DMS153 treated with DMSO at 0.1 percent for 48 hours (cell line): ENCODE measurements around the gene FARP1.

Source experiments
- DNase-seq: peaks from one replicate; lab custom pipeline; 2025; ENCODE audit not compliant: unreplicated experiment; lab: John Stamatoyannopoulos, UW

Gene FARP1

DNA sequence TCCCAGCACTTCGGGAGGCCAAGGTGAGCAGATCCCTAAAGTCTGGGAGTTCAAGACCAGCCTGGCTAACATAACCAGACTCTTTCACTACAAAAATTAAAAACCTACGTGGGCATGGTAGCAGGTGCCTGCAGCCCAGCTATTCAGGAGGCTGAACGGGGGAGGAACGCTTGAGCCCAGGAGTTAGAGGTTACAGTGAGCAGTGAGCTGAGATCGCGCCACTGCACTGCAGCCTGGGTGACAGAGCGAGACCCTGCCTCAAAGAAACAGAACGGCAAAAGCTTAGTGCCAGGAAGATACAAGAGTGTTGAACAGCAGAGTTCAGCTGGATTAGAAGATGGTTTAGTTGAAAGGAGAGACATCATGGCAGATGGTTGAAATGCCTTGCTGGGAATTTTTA, 58.3 kb downstream of the FARP1 start:
- no peak for DNase-seq

GRCh38 chr13:98201984-98202383, 59.1 kb downstream of the FARP1 start:
- peak; percentile 26 for DNase-seq

DNA sequence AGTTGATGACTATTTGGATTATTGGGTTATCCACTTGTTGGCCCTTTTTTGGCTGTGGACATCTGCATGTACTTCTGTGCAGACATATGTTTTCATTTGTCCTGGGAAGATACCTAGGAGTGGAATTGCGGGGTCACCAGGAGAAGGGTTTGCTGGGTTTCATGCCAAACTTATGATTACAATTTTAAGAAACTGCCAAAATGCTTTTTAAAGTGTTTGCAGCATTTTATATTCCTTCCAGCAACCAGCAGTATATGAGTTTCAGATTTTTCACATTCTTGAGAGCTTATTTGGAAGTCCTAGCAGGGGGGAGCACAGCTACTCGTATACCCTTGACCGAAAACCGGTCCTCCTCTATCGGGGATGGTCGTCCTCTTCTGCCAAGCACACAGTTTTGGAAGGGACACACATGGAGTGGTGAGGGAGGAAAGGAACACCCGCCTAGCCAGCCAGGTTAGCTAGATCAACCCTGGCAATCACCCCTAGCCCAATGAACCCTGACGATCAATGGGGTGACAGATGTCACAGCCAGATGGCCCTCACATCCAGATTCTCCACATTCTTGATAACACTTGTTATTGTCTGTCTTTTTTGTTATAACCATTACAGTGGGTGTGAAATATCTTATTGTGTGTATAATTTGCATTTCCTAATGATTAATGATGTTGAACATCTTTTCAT, 60.9 kb downstream of the FARP1 start:
- DNase-seq, result no peak

DNA sequence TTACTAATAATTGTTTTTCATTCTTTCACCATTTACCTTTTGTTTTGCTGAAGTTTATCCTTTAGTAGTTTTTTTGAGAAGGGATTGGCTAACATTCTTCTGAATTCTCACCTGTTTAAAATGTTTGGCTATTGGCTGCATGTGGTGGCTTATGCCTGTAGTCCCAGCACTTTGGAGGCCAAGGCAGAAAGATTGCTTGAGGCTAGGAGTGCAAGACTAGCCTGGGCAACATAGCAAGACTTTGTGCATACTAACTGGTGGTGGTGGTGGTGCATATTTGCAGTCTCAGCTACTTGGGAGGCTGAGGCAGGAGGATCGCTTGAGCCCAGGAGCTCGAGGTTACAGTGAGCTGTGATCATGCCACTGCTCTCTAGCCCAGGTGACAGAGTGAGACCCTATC, 61.7 kb downstream of the FARP1 start:
- no peak for DNase-seq

- DNase-seq, result no peak
These were observed 64.1 kb downstream of the FARP1 start for GRCh38 chr13:98206946-98207345.

DNA sequence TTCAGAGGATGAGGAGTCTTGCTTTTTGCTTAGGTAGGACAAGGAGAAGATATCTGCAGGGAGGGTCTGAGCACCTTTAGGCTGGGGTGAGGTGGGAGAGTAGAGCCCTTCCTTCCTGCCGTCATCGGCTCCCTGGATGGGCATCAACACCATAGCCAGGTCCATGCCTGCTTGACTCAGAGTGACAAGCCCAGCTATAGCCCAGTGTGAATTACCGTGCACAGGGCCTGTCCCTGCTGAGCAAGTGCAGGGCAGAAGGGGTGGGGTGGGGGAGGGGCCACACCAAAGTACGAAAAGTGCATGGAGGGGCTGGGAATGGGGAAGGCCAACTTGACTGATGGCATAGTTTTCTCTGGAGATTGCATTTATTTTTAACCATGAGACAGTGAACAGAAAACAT, 64.5 kb downstream of the FARP1 start:
- DNase-seq, result no peak

GRCh38 chr13:98208606-98209005, 65.7 kb downstream of the FARP1 start:
- DNase-seq, result no peak

DNA sequence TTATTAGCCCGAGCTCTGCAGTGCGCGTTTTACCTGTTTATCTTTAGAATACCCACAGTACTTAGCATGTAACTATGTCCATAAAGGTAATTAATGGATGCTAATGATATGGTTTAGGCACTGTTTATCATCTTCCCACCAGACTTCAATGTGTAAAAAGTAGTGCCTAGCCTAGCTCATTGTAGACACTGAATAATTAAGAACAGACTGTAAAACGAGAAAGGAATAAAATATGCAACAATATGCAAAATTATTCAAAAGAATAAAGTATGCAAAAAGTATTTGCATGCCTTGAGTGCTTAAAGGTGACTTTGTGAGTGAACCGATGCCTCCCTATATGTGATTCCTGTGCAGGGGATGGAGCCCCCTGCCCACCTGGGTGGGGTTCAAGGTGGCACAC, 69.9 kb downstream of the FARP1 start:
- no peak for DNase-seq

DNA sequence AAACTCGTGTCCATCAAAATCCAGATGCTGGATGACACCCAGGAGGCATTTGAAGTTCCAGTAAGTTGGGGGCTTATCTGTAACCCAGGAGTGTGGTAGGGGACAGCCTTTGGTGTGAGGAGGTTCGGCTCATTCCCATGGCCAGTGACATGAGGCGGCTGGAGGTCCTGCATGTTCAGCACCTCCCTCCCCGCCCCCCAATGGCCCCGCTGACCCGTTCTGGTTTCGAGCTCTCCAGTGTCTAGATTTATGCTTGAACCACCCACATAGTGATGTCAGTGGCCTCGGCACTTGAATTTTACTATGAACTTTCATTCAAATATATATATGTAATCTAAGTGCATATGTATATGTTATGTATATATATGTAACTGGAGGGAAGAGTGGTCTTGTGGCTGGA, 70.5 kb downstream of the FARP1 start:
- no peak for DNase-seq

- DNase-seq, result no peak
These were observed 71.2 kb downstream of the FARP1 start for GRCh38 chr13:98214008-98214643.

DNA sequence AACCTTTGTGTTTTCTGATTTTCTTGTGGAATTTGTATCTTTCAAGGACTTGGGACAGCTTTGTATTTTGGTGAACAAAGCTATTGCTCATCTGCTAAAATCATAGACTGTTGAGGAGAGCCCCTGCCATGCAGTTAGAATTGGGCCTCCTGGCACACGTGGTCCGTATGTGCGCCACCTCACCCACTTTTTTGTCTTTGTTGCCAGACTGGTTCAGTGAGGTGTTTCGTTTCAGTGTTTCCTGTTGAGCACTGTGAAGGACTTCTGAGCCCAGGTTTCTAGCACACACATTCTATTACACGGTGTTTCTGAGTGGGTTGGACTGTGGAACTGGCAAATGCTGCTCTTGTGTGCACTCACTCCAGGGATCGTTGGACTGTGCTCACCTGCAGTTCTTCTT, 71.8 kb downstream of the FARP1 start:
- DNase-seq, result peak; percentile 58

DNA sequence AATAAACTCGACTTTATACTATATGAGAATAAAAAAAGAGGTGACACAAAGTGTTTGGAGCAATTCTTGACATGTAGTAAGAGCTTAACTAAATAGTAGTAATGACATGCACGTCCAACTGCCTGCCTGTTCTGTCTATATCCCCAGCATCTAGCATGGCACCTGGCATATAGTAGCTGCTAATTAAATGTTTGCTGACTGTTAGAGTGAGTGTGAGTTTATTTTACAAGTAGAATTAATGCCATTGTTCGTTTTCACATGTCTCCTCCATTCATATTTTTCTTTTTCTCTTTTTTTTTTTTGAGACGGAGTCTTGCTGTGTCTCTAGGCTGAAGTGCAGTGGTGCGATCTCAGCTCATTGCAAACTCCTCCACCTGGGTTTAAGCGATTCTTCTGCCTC, 72.6 kb downstream of the FARP1 start:
- DNase-seq, result no peak

DNA sequence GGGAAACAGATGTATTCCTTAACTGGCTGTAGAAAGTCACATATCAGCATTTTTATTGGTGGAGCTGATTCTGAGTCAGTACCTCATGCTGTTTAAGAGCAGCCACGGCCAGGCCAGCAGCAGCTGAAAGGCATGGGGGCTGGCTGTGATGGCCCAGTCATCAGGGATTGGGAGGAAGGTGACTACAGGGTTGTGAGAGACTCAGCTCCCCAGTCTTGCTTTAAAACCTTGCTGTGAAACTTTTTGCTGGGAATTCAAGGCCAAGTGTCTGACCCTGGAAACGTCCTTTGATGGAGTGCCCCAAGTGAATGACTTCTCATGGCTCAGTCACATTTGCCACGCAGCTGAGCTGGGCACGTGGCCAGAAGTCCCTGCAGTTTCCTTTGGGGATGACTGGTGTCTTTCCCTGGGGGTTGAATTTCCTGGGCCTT, 73.3 kb downstream of the FARP1 start:
- no peak for DNase-seq

DNA sequence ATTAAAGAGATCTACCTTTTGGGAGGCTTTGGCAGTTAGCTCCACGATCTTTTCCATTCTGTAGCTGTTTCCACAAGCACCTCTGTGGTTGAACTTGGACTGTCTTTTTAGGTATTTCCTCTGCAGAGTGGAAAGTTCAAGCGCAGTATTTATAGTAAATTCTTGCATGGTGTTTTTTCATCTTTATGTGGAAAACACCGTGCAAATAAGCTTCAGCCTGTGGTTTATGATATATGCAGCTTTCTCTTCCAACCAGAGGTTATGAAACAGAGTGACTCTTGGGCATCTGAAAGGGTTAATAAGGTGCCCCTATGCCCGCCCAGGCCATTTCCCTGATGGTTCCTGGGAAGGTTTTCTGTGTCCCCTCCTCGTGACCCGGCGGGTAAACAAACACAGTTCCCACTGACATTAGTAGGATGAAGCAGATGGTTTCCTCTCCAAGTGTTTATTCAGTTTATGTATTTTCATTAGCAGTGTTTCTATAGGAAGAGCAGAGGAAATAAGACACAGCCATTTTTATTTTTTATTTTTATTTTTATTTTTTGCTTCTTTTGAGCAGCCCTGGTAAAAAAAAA, 73.9 kb downstream of the FARP1 start:
- DNase-seq, result no peak

DNA sequence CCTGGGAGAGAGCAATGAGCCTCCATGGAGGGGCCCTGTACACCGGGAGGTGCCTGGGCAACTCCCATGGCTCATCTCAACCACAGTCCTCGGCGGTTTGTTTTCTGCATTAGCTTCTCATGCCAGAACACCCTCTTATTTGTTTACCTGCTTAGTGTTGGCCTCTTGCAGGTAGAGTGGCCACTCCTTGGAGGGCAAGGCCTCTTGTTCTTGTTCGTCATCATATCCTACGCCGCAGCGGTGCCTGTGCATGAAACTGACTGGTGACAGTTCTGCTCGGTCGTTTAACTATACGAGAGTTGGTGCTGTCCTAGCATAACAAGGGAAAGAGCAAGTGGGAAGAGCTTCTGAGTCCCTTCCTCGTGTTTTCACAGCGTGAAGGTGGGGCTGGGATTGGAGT, 74.7 kb downstream of the FARP1 start:
- no peak for DNase-seq

DNA sequence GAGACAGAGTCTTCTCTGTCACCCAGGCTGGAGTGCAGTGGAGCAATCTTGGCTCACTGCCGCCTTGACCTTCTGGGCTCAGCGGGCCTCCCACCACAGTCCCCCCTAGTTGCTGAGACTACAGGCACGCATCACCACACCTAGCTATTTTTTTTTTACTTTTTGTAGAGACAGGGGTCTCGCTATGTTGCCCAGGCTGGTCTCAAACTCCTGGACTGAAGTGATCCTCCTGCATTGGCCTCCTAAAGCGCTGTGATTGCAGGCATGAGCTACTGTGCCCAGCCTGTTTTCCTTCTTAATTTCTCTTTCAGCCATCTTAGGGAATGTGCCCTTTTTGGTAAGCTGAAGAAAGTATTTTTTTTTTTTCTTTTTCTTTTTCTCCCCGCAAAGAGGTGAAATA, 76.8 kb downstream of the FARP1 start:
- no peak for DNase-seq

DNA sequence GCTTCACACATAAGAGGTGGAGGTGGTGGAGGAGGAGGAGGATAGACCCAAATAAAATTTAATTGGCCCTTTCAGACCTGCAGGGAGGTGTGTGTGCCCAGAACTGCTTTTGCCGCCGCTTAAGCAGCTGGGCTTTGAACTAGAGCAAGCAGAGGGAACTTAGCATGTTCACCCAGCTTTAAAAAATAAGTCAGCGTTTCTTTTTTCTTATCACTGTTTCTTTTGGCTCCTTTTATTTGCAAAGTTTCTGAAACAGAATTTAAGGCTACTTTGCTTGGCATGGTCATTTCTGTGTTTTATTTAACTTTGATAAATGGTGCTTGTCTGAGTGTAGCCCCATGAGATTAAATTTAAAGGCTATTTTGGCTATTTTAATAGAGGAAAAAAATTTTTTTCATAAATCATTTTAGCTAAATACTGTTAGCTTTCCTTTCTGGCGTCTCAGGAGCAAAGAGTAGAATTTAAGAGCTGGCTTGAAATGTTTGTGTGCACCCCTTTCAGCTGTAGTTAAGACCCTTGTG, 77.4 kb downstream of the FARP1 start:
- no peak for DNase-seq

DNA sequence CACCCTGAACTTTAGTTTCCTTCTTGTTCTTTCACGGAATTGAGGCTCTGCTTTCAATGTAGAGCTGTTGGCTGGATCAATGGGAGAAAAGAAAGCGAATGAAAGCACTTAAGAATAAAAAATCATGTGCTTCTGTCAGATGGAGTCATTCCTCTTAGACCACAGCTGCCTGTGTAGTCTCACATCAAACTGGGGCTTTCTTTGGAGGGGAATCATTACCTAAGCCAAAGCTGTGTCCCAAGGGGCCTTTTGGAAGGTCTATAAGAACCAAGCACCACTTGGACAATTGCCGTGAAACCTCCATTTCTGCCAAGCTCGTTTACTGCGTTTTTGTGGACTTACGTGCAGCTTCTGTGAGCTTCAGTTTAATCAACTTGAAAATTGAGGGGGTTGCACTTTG, 78.3 kb downstream of the FARP1 start:
- DNase-seq, result no peak

- no peak for DNase-seq
These were observed 79.2 kb downstream of the FARP1 start for GRCh38 chr13:98222081-98222554.

GRCh38 chr13:98222816-98223215, 79.9 kb downstream of the FARP1 start:
- no peak for DNase-seq

GRCh38 chr13:98223741-98224140, 80.8 kb downstream of the FARP1 start:
- no peak for DNase-seq

GRCh38 chr13:98224557-98224956, 81.7 kb downstream of the FARP1 start:
- no peak for DNase-seq
